Measurements from ENCODE around the gene EZH2.

- TF ChIP-seq EZH2phosphoT487 (IDR thresholded peaks at IDR 0.05; ENCODE audit: borderline replicate concordance, low read depth, low read length) (no peak), CTCF (conservative IDR thresholded peaks at IDR 0.05; ENCODE audit: low read length) (no peak)
Measured at GRCh38 chr7:148800677-148801076, 83.4 kb downstream of the EZH2 start.

Data from OCI-LY7 (cell line).